Endothelial cell (in vitro differentiated cells): ENCODE data around the gene GAD2. TPM values are rescaled to one million over a fixed set of nuclear protein-coding genes. Genes with fewer than 3 reads are reported as not detected.

ENCODE experiments used
- DNase-seq: peaks from one replicate; pipeline ENCODE4 v3.0.0; 2021; ENCODE audit warnings: low spot score
- H3K27ac Mint-ChIP-seq: one replicate; pipeline ENCODE4 v1.8.0; 2021; ENCODE audit warnings: mixed read lengths, inconsistent platforms; ENCODE audit not compliant: unreplicated experiment
- H3K27me3 Mint-ChIP-seq: one replicate; pipeline ENCODE4 v1.8.0; 2021; ENCODE audit warnings: mild to moderate bottlenecking, moderate library complexity, mixed read lengths, inconsistent platforms; ENCODE audit not compliant: unreplicated experiment
- H3K36me3 Mint-ChIP-seq: one replicate; pipeline ENCODE4 v1.8.0; 2021; ENCODE audit warnings: mild to moderate bottlenecking, low read depth, mixed read lengths, inconsistent platforms; ENCODE audit not compliant: unreplicated experiment
- H3K4me1 Mint-ChIP-seq: one replicate; pipeline ENCODE4 v1.8.0; 2021; ENCODE audit warnings: mild to moderate bottlenecking, mixed read lengths, inconsistent platforms; ENCODE audit not compliant: unreplicated experiment
- H3K4me3 Mint-ChIP-seq: one replicate; pipeline ENCODE4 v1.8.0; 2021; ENCODE audit warnings: mild to moderate bottlenecking, mixed read lengths, inconsistent platforms; ENCODE audit not compliant: unreplicated experiment
- H3K9me3 Mint-ChIP-seq: one replicate; pipeline ENCODE4 v1.8.0; 2021; ENCODE audit warnings: mixed read lengths, inconsistent platforms; ENCODE audit not compliant: unreplicated experiment
- total RNA-seq: library from RNA; stranded (reverse); fragmentation: NEBNext Ultra II Directional; extraction: Animal tissue kit (Norgen Biotek cat#: 25700); gene quantifications from one replicate; pipeline ENCODE4 v1.2.1, GENCODE V29; 2021; ENCODE audit not compliant: unreplicated experiment
- TF ChIP-seq, protein P1 (sequence below): fragments of 200-600 bp; sonication (generic); IDR thresholded peaks from one replicate; pipeline ENCODE4 v1.5.0; 2021; ENCODE audit warnings: antibody characterized with exemption; ENCODE audit not compliant: unreplicated experiment

Gene GAD2
- total RNA-seq, 1 donor from 2014 or later, result 0.90 TPM

DNA sequence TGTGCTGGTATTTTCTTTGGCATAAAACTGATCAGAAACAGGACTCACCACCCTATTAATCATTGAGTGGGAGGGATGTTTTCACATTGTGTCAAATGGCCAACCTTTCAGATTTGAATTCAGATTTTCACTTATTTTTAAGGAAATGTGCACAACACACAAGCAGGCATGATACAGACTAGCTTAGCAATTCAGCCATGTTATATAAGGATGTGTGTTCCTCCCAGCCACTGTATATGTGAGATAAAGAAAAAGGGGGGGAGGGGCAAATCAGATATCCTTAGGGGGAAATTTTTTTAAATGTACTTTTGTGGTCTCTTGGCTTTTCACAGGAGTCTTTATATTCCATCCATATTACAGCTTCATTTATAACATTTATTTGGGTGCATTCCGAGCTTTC is 3.1 kb downstream of the GAD2 start:
- no peak for DNase-seq
- Mint-ChIP-seq H3K27me3 (peaks cover 22% of the 10 kb centered on the region), H3K4me3 (no peak overlapping the region), H3K4me1 (peaks cover 59% of the 10 kb centered on the region), H3K36me3 (peaks cover 4% of the 10 kb centered on the region), H3K27ac (no peak overlapping the region), H3K9me3 (no peaks in the 10 kb centered on the region)
- TF ChIP-seq, protein P1, sequence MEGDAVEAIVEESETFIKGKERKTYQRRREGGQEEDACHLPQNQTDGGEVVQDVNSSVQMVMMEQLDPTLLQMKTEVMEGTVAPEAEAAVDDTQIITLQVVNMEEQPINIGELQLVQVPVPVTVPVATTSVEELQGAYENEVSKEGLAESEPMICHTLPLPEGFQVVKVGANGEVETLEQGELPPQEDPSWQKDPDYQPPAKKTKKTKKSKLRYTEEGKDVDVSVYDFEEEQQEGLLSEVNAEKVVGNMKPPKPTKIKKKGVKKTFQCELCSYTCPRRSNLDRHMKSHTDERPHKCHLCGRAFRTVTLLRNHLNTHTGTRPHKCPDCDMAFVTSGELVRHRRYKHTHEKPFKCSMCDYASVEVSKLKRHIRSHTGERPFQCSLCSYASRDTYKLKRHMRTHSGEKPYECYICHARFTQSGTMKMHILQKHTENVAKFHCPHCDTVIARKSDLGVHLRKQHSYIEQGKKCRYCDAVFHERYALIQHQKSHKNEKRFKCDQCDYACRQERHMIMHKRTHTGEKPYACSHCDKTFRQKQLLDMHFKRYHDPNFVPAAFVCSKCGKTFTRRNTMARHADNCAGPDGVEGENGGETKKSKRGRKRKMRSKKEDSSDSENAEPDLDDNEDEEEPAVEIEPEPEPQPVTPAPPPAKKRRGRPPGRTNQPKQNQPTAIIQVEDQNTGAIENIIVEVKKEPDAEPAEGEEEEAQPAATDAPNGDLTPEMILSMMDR, result no peak

DNA sequence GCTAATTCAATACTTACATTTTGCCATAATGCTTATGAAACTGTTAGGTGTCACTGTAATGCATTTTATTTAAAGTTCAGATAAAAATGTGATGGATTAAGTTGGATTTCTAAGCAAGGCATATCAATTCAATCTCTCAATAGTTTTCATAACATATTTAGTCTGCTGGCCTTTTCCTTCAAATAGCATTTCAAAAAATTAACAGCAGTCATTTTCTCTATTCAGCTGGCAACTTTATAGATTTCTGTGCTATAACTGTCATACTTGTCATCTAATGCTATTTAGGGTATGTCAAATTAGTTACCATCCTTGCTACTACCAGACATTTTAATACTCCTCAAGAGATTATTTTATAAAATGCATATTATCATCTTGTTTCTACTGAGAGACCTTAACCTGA is 4.3 kb downstream of the GAD2 start:
- Mint-ChIP-seq H3K4me3 (no peak overlapping the region), H3K36me3 (peaks cover 4% of the 10 kb centered on the region), H3K27me3 (peaks cover 19% of the 10 kb centered on the region), H3K27ac (no peak overlapping the region), H3K4me1 (peaks cover 60% of the 10 kb centered on the region), H3K9me3 (no peaks in the 10 kb centered on the region)
- TF ChIP-seq, protein P1, result no peak
- DNase-seq, result no peak

DNA sequence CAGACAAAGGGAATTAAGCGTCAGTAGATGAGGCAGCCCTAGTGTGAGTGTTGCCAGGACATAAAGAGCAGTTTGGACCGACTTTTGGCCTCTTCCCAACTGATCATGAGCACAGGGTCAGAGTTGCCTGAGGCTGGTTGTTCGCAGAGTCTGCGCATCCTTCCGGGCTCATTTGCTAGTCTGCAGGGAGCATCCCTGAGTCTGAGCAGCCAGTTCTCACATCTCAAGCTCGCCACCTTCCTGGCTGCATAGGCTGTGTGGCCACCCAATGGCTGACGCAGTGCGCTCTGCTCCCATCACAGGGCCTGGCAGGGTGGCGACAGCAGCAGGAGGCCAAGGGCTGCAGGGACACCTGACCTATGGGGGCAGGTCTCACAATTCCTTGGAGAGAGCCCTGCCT is 5.0 kb downstream of the GAD2 start:
- peaks cover 19% of the 10 kb centered on the region for H3K27me3 Mint-ChIP-seq

DNA sequence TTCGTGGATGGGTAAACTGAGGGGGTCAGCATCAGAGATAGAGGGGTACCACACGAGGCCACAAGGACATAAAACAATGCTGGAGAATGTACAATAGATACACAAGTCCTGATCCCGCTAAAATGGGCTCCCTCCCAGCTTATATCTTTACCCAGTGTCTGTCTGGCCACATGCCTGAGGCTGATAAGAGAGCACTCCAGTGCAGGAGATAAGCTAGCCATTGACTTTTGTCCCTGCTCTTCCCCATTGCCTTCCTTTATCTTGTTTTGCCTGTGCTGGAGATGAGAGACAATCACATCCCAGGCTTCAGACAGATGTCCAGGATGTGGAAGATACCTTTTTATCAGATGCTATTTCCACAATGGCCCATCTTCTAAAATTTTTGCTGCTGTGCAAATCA is 6.0 kb downstream of the GAD2 start:
- Mint-ChIP-seq H3K4me3 (no peak overlapping the region), H3K27ac (no peak overlapping the region), H3K36me3 (peaks cover 4% of the 10 kb centered on the region), H3K4me1 (peaks cover 47% of the 10 kb centered on the region), H3K9me3 (no peaks in the 10 kb centered on the region), H3K27me3 (peaks cover 12% of the 10 kb centered on the region)
- no peak for DNase-seq
- TF ChIP-seq, protein P1, result no peak

More for the DNA sequence above, 5.0 kb downstream of the GAD2 start:
- TF ChIP-seq, protein P1, result no peak
- H3K36me3 Mint-ChIP-seq, result peaks cover 4% of the 10 kb centered on the region
- H3K9me3 Mint-ChIP-seq, result no peaks in the 10 kb centered on the region
- DNase-seq, result no peak
- peaks cover 55% of the 10 kb centered on the region for H3K4me1 Mint-ChIP-seq
- no peak overlapping the region for H3K27ac Mint-ChIP-seq
- H3K4me3 Mint-ChIP-seq, result no peak overlapping the region

DNA sequence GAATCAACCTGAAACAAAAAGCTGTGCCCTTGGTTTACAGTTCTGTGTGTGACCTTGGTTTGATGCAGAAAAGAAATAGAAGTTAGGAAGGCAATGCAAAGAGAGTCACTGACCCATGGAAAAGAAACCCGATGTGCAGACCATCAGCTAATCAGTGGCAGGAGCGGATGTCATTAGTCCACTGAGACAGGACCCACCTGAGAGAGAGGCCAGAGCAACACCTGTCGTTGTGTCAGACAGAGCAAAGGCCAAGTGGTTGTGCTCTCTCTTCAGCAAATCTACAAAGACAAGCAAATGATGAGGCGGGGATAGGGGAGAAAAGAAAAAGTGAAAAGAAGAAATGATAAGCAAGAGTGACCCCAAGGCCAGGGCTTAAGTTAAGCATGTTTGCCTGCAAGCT is 8.7 kb downstream of the GAD2 start:
- peaks cover 4% of the 10 kb centered on the region for H3K36me3 Mint-ChIP-seq
- DNase-seq, result no peak
- no peak overlapping the region for H3K4me3 Mint-ChIP-seq
- TF ChIP-seq, protein P1, result no peak
- no peaks in the 10 kb centered on the region for H3K9me3 Mint-ChIP-seq
- no peak overlapping the region for H3K27ac Mint-ChIP-seq
- peaks cover 8% of the 10 kb centered on the region for H3K27me3 Mint-ChIP-seq
- peaks cover 47% of the 10 kb centered on the region for H3K4me1 Mint-ChIP-seq
